ENCODE data around the gene DELE1. TPM values are rescaled to one million over a fixed set of nuclear protein-coding genes. Genes with fewer than 3 reads are reported as not detected.
A peak's percentile ranks its signal among the peaks of the same experiment; 100 is the strongest.

The DELE1 gene
- total RNA-seq, 1 donor from 2014 or later: 75.0 TPM

GRCh38 chr5:141906972-141907371 is 16.7 kb upstream of the DELE1 start:
- intact Hi-C loops (cut with DNase I): no loop called here
- Histone ChIP-seq H3K9me3 (no peaks in the 10 kb centered on the region), H3K4me1 (no peaks in the 10 kb centered on the region), H3K27ac (no peak overlapping the region), H3K4me3 (no peak overlapping the region), H3K27me3 (ENCODE audit: low read depth) (no peaks in the 10 kb centered on the region), H3K36me3 (no peaks in the 10 kb centered on the region)
- ATAC-seq: no peak
- DNase-seq: no peak
- no peak for TF ChIP-seq CTCF (IDR thresholded peaks at IDR 0.05)

- DNase-seq (no peak), ATAC-seq (no peak)
- no peaks in the 10 kb centered on the region for H3K36me3 ChIP-seq
- no peaks in the 10 kb centered on the region for H3K9me3 ChIP-seq
- H3K27ac ChIP-seq: no peak overlapping the region
- H3K4me3 ChIP-seq: no peak overlapping the region
- peaks cover 13% of the 10 kb centered on the region for H3K27me3 ChIP-seq (ENCODE audit: low read depth)
- peaks cover 3% of the 10 kb centered on the region for H3K4me1 ChIP-seq
- TF ChIP-seq CTCF (IDR thresholded peaks at IDR 0.05): no peak
- intact Hi-C loops (cut with DNase I): no loop called here
Measured at GRCh38 chr5:141908796-141909195, 14.9 kb upstream of the DELE1 start.

- no peak for TF ChIP-seq CTCF (IDR thresholded peaks at IDR 0.05)
- no peak for DNase-seq
- H3K4me1 ChIP-seq: peaks cover 7% of the 10 kb centered on the region
- no peaks in the 10 kb centered on the region for H3K9me3 ChIP-seq
- no peak overlapping the region for H3K4me3 ChIP-seq
- peaks cover 16% of the 10 kb centered on the region for H3K27me3 ChIP-seq (ENCODE audit: low read depth)
- no peak for ATAC-seq
- intact Hi-C loops (cut with DNase I): no loop called here
- H3K36me3 ChIP-seq: no peaks in the 10 kb centered on the region
- no peak overlapping the region for H3K27ac ChIP-seq
Measured at GRCh38 chr5:141909212-141909611, 14.5 kb upstream of the DELE1 start.

- intact Hi-C loops (cut with DNase I): no loop called here
- Histone ChIP-seq H3K9me3 (no peaks in the 10 kb centered on the region), H3K4me3 (no peak overlapping the region), H3K4me1 (peaks cover 7% of the 10 kb centered on the region), H3K36me3 (no peaks in the 10 kb centered on the region), H3K27ac (no peak overlapping the region), H3K27me3 (ENCODE audit: low read depth) (peaks cover 16% of the 10 kb centered on the region)
- peak; percentile 13 to 29 for ATAC-seq
- no peak for DNase-seq
- TF ChIP-seq CTCF (IDR thresholded peaks at IDR 0.05): no peak
Measured at GRCh38 chr5:141910271-141910673, 13.4 kb upstream of the DELE1 start.

GRCh38 chr5:141913560-141914198 is 10.0 kb upstream of the DELE1 start:
- no peaks in the 10 kb centered on the region for H3K9me3 ChIP-seq
- DNase-seq (no peak), ATAC-seq (no peak)
- intact Hi-C loops (cut with DNase I): no loop called here
- peaks cover 7% of the 10 kb centered on the region for H3K4me1 ChIP-seq
- no peak overlapping the region for H3K27ac ChIP-seq
- H3K36me3 ChIP-seq: no peaks in the 10 kb centered on the region
- H3K27me3 ChIP-seq (ENCODE audit: low read depth): peaks cover 16% of the 10 kb centered on the region
- H3K4me3 ChIP-seq: peak overlapping the region; percentile 51
- no peak for TF ChIP-seq CTCF (IDR thresholded peaks at IDR 0.05)
